ENCODE results near the gene MBD5.

The MBD5 gene

GRCh38 chr2:148430101-148430500, 409.2 kb downstream of the MBD5 start:
- H3K18ac ChIP-seq (ENCODE audit: low read length), result no peak overlapping the region
- H2AK5ac ChIP-seq (ENCODE audit: low read depth, low read length), result no peak overlapping the region
- no peak overlapping the region for H3K9ac ChIP-seq (ENCODE audit: low read depth, low read length, poor library complexity)
- no peaks in the 10 kb centered on the region for H3K36me3 ChIP-seq (replicated peaks in 1 of 2; ENCODE audit: control insufficient read depth in 2 of 2, insufficient read depth in 2 of 2, low read length in 2 of 2)
- no peak overlapping the region for H2BK15ac ChIP-seq (ENCODE audit: low read length)
- no peaks in the 10 kb centered on the region for H3K9me3 ChIP-seq (replicated peaks in 1 of 2; ENCODE audit: control insufficient read depth in 2 of 2, insufficient read depth in 1 of 2, low read depth in 1 of 2, low read length in 2 of 2)
- H2BK5ac ChIP-seq (ENCODE audit: low read length), result no peak overlapping the region
- no peak overlapping the region for H4K8ac ChIP-seq (ENCODE audit: low read depth, low read length)
- WGBS, 2 donors (ENCODE audit: extremely low coverage in 2 of 2, insufficient read length in 2 of 2, insufficient replicate concordance in 1 of 2), result no CpG with 5 or more reads among the region's 1 CpG
- no peak overlapping the region for H3K27ac ChIP-seq (replicated peaks; ENCODE audit: low read length)
- H3K4ac ChIP-seq (ENCODE audit: low read length), result no peak overlapping the region
- no peaks in the 10 kb centered on the region for H3K4me1 ChIP-seq (ENCODE audit: control insufficient read depth in 2 of 2, insufficient read depth in 1 of 2, low read depth in 1 of 2, low read length in 2 of 2)
- no peak overlapping the region for H3K4me2 ChIP-seq (ENCODE audit: insufficient read depth, low read length, poor library complexity, severe bottlenecking)
- no peak overlapping the region for H2BK12ac ChIP-seq (ENCODE audit: low read length)
- H4K91ac ChIP-seq (ENCODE audit: low read depth, low read length, poor library complexity), result no peak overlapping the region
- H3K23ac ChIP-seq (ENCODE audit: low read depth, low read length, poor library complexity), result no peak overlapping the region
- no peak for DNase-seq (ENCODE audit: low spot score)
- no peak overlapping the region for H3K14ac ChIP-seq (ENCODE audit: low read length)
- no peaks in the 10 kb centered on the region for H3K79me1 ChIP-seq (ENCODE audit: low read depth, low read length)
- H2AFZ ChIP-seq (ENCODE audit: low read length), result no peak overlapping the region
- H2BK120ac ChIP-seq (ENCODE audit: low read depth, low read length), result no peak overlapping the region
- no peak overlapping the region for H3K4me3 ChIP-seq (ENCODE audit: low read length in 2 of 2)
- H3K27me3 ChIP-seq (ENCODE audit: control insufficient read depth in 3 of 3, insufficient read depth in 3 of 3, low read depth in 1 of 3, low read length in 3 of 3), result no peaks in the 10 kb centered on the region

- H3K9me3 ChIP-seq (replicated peaks in 1 of 2; ENCODE audit: control insufficient read depth in 2 of 2, insufficient read depth in 1 of 2, low read depth in 1 of 2, low read length in 2 of 2), result no peaks in the 10 kb centered on the region
- no peaks in the 10 kb centered on the region for H3K79me1 ChIP-seq (ENCODE audit: low read depth, low read length)
- H3K18ac ChIP-seq (ENCODE audit: low read length), result no peak overlapping the region
- H2BK5ac ChIP-seq (ENCODE audit: low read length), result no peak overlapping the region
- no peaks in the 10 kb centered on the region for H3K27me3 ChIP-seq (ENCODE audit: control insufficient read depth in 3 of 3, insufficient read depth in 3 of 3, low read depth in 1 of 3, low read length in 3 of 3)
- no peak overlapping the region for H2AK5ac ChIP-seq (ENCODE audit: low read depth, low read length)
- H3K4me1 ChIP-seq (ENCODE audit: control insufficient read depth in 2 of 2, insufficient read depth in 1 of 2, low read depth in 1 of 2, low read length in 2 of 2), result no peaks in the 10 kb centered on the region
- no peak overlapping the region for H2AFZ ChIP-seq (ENCODE audit: low read length)
- no peak overlapping the region for H3K4me3 ChIP-seq (ENCODE audit: low read length in 2 of 2)
- H2BK120ac ChIP-seq (ENCODE audit: low read depth, low read length), result no peak overlapping the region
- no peak overlapping the region for H4K8ac ChIP-seq (ENCODE audit: low read depth, low read length)
- no peak overlapping the region for H3K4ac ChIP-seq (ENCODE audit: low read length)
- H2BK12ac ChIP-seq (ENCODE audit: low read length), result no peak overlapping the region
- no peak overlapping the region for H3K27ac ChIP-seq (replicated peaks; ENCODE audit: low read length)
- no peak overlapping the region for H3K14ac ChIP-seq (ENCODE audit: low read length)
- no peak overlapping the region for H4K91ac ChIP-seq (ENCODE audit: low read depth, low read length, poor library complexity)
- WGBS, 2 donors (ENCODE audit: extremely low coverage in 2 of 2, insufficient read length in 2 of 2, insufficient replicate concordance in 1 of 2), result no CpG with 5 or more reads among the region's 1 CpG
- H3K4me2 ChIP-seq (ENCODE audit: insufficient read depth, low read length, poor library complexity, severe bottlenecking), result no peak overlapping the region
- no peak overlapping the region for H3K9ac ChIP-seq (ENCODE audit: low read depth, low read length, poor library complexity)
- DNase-seq (ENCODE audit: low spot score), result no peak
- H2BK15ac ChIP-seq (ENCODE audit: low read length), result no peak overlapping the region
- no peak overlapping the region for H3K23ac ChIP-seq (ENCODE audit: low read depth, low read length, poor library complexity)
- H3K36me3 ChIP-seq (replicated peaks in 1 of 2; ENCODE audit: control insufficient read depth in 2 of 2, insufficient read depth in 2 of 2, low read length in 2 of 2), result no peaks in the 10 kb centered on the region
Measured at GRCh38 chr2:148447877-148448276, 427.0 kb downstream of the MBD5 start.

GRCh38 chr2:148450531-148450930, 429.6 kb downstream of the MBD5 start:
- WGBS, 2 donors (ENCODE audit: extremely low coverage in 2 of 2, insufficient read length in 2 of 2, insufficient replicate concordance in 1 of 2), result no CpG with 5 or more reads among the region's 3 CpGs
- Histone ChIP-seq H3K36me3 (replicated peaks in 1 of 2; ENCODE audit: control insufficient read depth in 2 of 2, insufficient read depth in 2 of 2, low read length in 2 of 2) (no peaks in the 10 kb centered on the region), H2BK5ac (ENCODE audit: low read length) (no peak overlapping the region)

GRCh38 chr2:148451046-148451445, 430.2 kb downstream of the MBD5 start:
- WGBS, 2 donors (ENCODE audit: extremely low coverage in 2 of 2, insufficient read length in 2 of 2, insufficient replicate concordance in 1 of 2), result no CpG with 5 or more reads among the region's 2 CpGs
- no peak overlapping the region for H3K4ac ChIP-seq (ENCODE audit: low read length)
- no peak overlapping the region for H4K91ac ChIP-seq (ENCODE audit: low read depth, low read length, poor library complexity)
- H3K14ac ChIP-seq (ENCODE audit: low read length), result no peak overlapping the region
- no peak overlapping the region for H4K8ac ChIP-seq (ENCODE audit: low read depth, low read length)
- no peak overlapping the region for H2BK15ac ChIP-seq (ENCODE audit: low read length)
- H2AFZ ChIP-seq (ENCODE audit: low read length), result no peak overlapping the region
- no peak overlapping the region for H3K9ac ChIP-seq (ENCODE audit: low read depth, low read length, poor library complexity)
- H3K9me3 ChIP-seq (replicated peaks in 1 of 2; ENCODE audit: control insufficient read depth in 2 of 2, insufficient read depth in 1 of 2, low read depth in 1 of 2, low read length in 2 of 2), result no peaks in the 10 kb centered on the region
- no peak overlapping the region for H3K27ac ChIP-seq (replicated peaks; ENCODE audit: low read length)
- no peak overlapping the region for H3K4me3 ChIP-seq (ENCODE audit: low read length in 2 of 2)
- H2BK120ac ChIP-seq (ENCODE audit: low read depth, low read length), result no peak overlapping the region
- no peaks in the 10 kb centered on the region for H3K36me3 ChIP-seq (replicated peaks in 1 of 2; ENCODE audit: control insufficient read depth in 2 of 2, insufficient read depth in 2 of 2, low read length in 2 of 2)
- H2AK5ac ChIP-seq (ENCODE audit: low read depth, low read length), result no peak overlapping the region
- no peak overlapping the region for H3K18ac ChIP-seq (ENCODE audit: low read length)
- H2BK5ac ChIP-seq (ENCODE audit: low read length), result no peak overlapping the region
- H3K79me1 ChIP-seq (ENCODE audit: low read depth, low read length), result no peaks in the 10 kb centered on the region
- DNase-seq (ENCODE audit: low spot score), result no peak
- H3K27me3 ChIP-seq (ENCODE audit: control insufficient read depth in 3 of 3, insufficient read depth in 3 of 3, low read depth in 1 of 3, low read length in 3 of 3), result no peaks in the 10 kb centered on the region
- peaks cover 0 to 4% of the 10 kb centered on the region in 2 donors for H3K4me1 ChIP-seq (ENCODE audit: control insufficient read depth in 2 of 2, insufficient read depth in 1 of 2, low read depth in 1 of 2, low read length in 2 of 2)
- no peak overlapping the region for H2BK12ac ChIP-seq (ENCODE audit: low read length)
- H3K23ac ChIP-seq (ENCODE audit: low read depth, low read length, poor library complexity), result no peak overlapping the region
- no peak overlapping the region for H3K4me2 ChIP-seq (ENCODE audit: insufficient read depth, low read length, poor library complexity, severe bottlenecking)

More at GRCh38 chr2:148450531-148450930, 429.6 kb downstream of the MBD5 start:
- H4K8ac ChIP-seq (ENCODE audit: low read depth, low read length), result no peak overlapping the region
- no peak overlapping the region for H4K91ac ChIP-seq (ENCODE audit: low read depth, low read length, poor library complexity)
- H3K9ac ChIP-seq (ENCODE audit: low read depth, low read length, poor library complexity), result no peak overlapping the region
- H2AFZ ChIP-seq (ENCODE audit: low read length), result no peak overlapping the region
- H3K14ac ChIP-seq (ENCODE audit: low read length), result no peak overlapping the region
- H3K9me3 ChIP-seq (replicated peaks in 1 of 2; ENCODE audit: control insufficient read depth in 2 of 2, insufficient read depth in 1 of 2, low read depth in 1 of 2, low read length in 2 of 2), result no peaks in the 10 kb centered on the region
- no peak overlapping the region for H3K18ac ChIP-seq (ENCODE audit: low read length)
- H3K27ac ChIP-seq (replicated peaks; ENCODE audit: low read length), result no peak overlapping the region
- peaks cover 0 to 3% of the 10 kb centered on the region in 2 donors for H3K4me1 ChIP-seq (ENCODE audit: control insufficient read depth in 2 of 2, insufficient read depth in 1 of 2, low read depth in 1 of 2, low read length in 2 of 2)
- H2BK15ac ChIP-seq (ENCODE audit: low read length), result no peak overlapping the region
- H2BK120ac ChIP-seq (ENCODE audit: low read depth, low read length), result no peak overlapping the region
- no peaks in the 10 kb centered on the region for H3K79me1 ChIP-seq (ENCODE audit: low read depth, low read length)
- no peak overlapping the region for H3K4me3 ChIP-seq (ENCODE audit: low read length in 2 of 2)
- H3K27me3 ChIP-seq (ENCODE audit: control insufficient read depth in 3 of 3, insufficient read depth in 3 of 3, low read depth in 1 of 3, low read length in 3 of 3), result no peaks in the 10 kb centered on the region
- no peak for DNase-seq (ENCODE audit: low spot score)
- no peak overlapping the region for H2BK12ac ChIP-seq (ENCODE audit: low read length)
- H2AK5ac ChIP-seq (ENCODE audit: low read depth, low read length), result no peak overlapping the region
- no peak overlapping the region for H3K23ac ChIP-seq (ENCODE audit: low read depth, low read length, poor library complexity)
- H3K4me2 ChIP-seq (ENCODE audit: insufficient read depth, low read length, poor library complexity, severe bottlenecking), result no peak overlapping the region
- no peak overlapping the region for H3K4ac ChIP-seq (ENCODE audit: low read length)
